Common myeloid progenitor, CD34-positive (primary cell): Measurements from ENCODE around the gene FAM181A.

ENCODE experiments used
- CTCF ChIA-PET: fragments of 350-600 bp; sonication (Branson Sonifier 250); formaldehyde crosslinking; loops from one replicate; lab custom pipeline; 2021; ENCODE audit warnings: antibody characterized with exemption; lab: Charles Lee
- POLR2A ChIA-PET: fragments of 350-600 bp; sonication (Branson Sonifier 250); formaldehyde crosslinking; loops from one replicate; lab custom pipeline; 2021; ENCODE audit warnings: antibody characterized with exemption; lab: Charles Lee
- DNase-seq, 3 donors: peaks; one replicate each; pipeline versions ENCODE4 v3.0.0 to v3.0.0-alpha.2; 2013
- H3K27ac ChIP-seq, 2 experiments: 1 replicate in 1 of 2; 2 replicates in 1 of 2; pipeline ENCODE4 v1.7.0; 2013; ENCODE audit warnings: inconsistent platforms in 2 of 2, low read length in 2 of 2, mild to moderate bottlenecking in 2 of 2, low read depth in 1 of 2, moderate library complexity in 1 of 2; ENCODE audit not compliant: severe bottlenecking in 2 of 2, insufficient read depth in 1 of 2, poor library complexity in 1 of 2
- H3K27me3 ChIP-seq, 5 experiments: replicated peaks in 2 of 5; 1 replicate in 3 of 5; 2 replicates in 2 of 5; pipeline versions ENCODE4 v1.6.1 to v1.7.0; 2013; ENCODE audit warnings: low read length in 4 of 5, mild to moderate bottlenecking in 2 of 5, moderate library complexity in 2 of 5, inconsistent platforms in 1 of 5; ENCODE audit not compliant: insufficient read depth in 5 of 5, control insufficient read depth in 4 of 5
- H3K36me3 ChIP-seq, 4 experiments: 1 replicate in 2 of 4; 2 replicates in 2 of 4; pipeline versions ENCODE4 v1.6.1 to v1.7.0; 2013; ENCODE audit warnings: low read length in 3 of 4, control low read depth in 1 of 4, mild to moderate bottlenecking in 1 of 4; ENCODE audit not compliant: control insufficient read depth in 4 of 4, insufficient read depth in 4 of 4
- H3K4me1 ChIP-seq, 4 experiments: 1 replicate in 3 of 4; 2 replicates in 1 of 4; pipeline versions ENCODE4 v1.6.1 to v1.7.1; 2013; ENCODE audit warnings: low read length in 3 of 4, mild to moderate bottlenecking in 3 of 4, control low read depth in 1 of 4, inconsistent platforms in 1 of 4, moderate library complexity in 1 of 4; ENCODE audit not compliant: control insufficient read depth in 4 of 4, insufficient read depth in 4 of 4; ENCODE audit errors: control extremely low read depth in 1 of 4
- H3K4me3 ChIP-seq, 7 experiments: 1 replicate in 4 of 7; 2 replicates in 3 of 7; pipeline versions ENCODE4 v1.5.1 to v1.7.0; 2013; ENCODE audit warnings: mild to moderate bottlenecking in 7 of 7, low read length in 6 of 7, moderate library complexity in 6 of 7, inconsistent platforms in 2 of 7, low read depth in 2 of 7, control low read depth in 1 of 7; ENCODE audit not compliant: insufficient read depth in 4 of 7, control insufficient read depth in 1 of 7; ENCODE audit errors: extremely low read depth in 1 of 7
- H3K9me3 ChIP-seq, 5 experiments: 1 replicate in 4 of 5; 2 replicates in 1 of 5; pipeline versions ENCODE4 v1.6.1 to v1.7.1; 2013; ENCODE audit warnings: low read length in 4 of 5, mild to moderate bottlenecking in 2 of 5, inconsistent platforms in 1 of 5, low read depth in 1 of 5, moderate library complexity in 1 of 5; ENCODE audit not compliant: control insufficient read depth in 4 of 5, insufficient read depth in 2 of 5; ENCODE audit errors: control extremely low read depth in 1 of 5
- WGBS: methylation state at CpG from one replicate; pipeline ENCODE4 v1.1.5; 2013; ENCODE audit not compliant: insufficient coverage; 5-methylcytosine and 5-hydroxymethylcytosine counted together

The FAM181A gene

DNA sequence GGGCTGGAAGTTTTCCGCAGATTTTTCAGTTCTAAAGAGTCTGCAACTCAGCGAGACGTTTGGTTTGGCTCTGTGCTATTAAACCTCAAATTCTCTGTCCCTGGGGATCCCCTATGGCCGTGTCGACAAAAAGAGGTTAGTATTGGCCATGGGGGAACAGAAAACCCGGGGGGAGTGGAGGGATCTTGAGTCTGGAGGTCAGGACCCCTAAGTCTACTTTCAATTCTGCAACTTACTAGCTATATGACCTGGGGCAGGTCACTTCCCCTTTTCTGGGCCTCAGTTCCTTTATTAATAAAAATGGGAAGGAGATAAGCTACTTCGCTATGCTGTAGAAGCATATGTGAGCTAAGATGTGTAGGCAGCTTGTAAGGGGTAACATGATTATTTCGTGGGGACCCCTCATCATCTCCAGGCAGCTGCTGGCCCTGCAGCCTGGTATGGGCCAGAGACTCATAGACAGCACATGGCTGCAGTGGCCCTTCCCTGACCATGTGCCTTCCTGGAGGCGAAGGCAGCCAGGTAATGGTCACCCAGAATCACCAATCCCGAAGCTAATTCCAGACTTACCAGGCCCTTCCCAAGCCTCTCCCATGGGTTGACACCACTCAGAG, 40.6 kb downstream of the FAM181A start:
- peak in 2 of 3 donors; percentile 88 for DNase-seq
- H3K27ac ChIP-seq: no peak overlapping the region
- ChIA-PET POLR2A (interaction anchor here (0.9 kb wide), 1 partner anchor 8 kb away, joined by 4 read pairs; no protein-coding TSS in a partner anchor), CTCF (interaction anchor here (0.6 to 30.4 kb wide), 3 partner anchors 9 to 171 kb away, joined by 3 to 632 read pairs (median 26); no protein-coding TSS in a partner anchor)
- peaks cover 0 to 2% (median 0%) of the 10 kb centered on the region in 5 experiments for H3K27me3 ChIP-seq
- peaks cover 12 to 56% (median 43%) of the 10 kb centered on the region in 4 experiments for H3K4me1 ChIP-seq
- 52% methylated on average over 8 of the region's 10 CpGs for WGBS
- H3K4me3 ChIP-seq: no peak overlapping the region
- H3K36me3 ChIP-seq: no peaks in the 10 kb centered on the region
- H3K9me3 ChIP-seq: no peaks in the 10 kb centered on the region

DNA sequence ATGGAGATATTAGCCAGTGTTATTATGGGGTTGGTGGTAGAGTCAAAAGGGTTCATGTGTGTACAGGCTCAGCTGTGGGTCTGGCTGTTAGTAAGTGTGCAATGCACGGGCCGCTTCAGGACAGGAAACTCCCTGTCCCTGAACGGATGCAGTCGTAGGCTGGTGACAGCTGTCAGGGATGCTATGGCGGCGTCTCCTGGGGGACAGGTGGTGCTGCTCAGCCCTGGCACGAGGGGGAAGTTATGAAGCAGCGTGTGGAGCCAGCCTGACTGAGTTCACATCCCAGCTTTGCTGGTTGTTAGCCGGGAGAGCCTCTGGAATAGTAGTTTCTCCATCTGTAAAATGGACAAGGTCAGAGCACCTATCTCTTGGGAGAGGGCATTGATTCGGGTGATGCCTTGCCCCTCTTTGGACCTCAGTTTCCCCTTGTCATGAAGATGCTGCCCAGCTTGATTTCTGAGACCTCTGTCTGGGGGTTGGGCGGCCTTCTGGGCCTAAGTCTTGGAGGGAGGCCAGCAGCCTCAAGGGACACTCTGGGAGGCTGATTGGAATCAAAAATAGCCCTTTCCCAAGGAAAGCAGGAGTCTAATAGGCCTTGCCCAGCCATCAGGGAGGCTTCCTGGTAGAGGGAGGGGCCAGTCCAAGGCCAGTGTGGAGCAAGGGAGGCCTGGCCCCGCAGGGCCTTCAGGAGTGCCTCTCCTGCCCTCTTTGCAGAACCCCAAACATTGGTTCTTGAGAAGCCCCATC, 42.1 kb downstream of the FAM181A start:
- no peak overlapping the region for H3K27ac ChIP-seq
- H3K9me3 ChIP-seq: no peaks in the 10 kb centered on the region
- H3K36me3 ChIP-seq: no peaks in the 10 kb centered on the region
- H3K27me3 ChIP-seq: peaks cover 0 to 2% (median 0%) of the 10 kb centered on the region in 5 experiments
- POLR2A ChIA-PET: interaction anchor here (0.9 kb wide), 1 partner anchor 30 kb away, joined by 3 read pairs; no protein-coding TSS in a partner anchor
- DNase-seq: peak in 2 of 3 donors; percentile 85 to 87
- CTCF ChIA-PET: interaction anchor here (1.0 to 30.4 kb wide), 7 partner anchors 11 to 46 kb away, joined by 3 to 632 read pairs (median 12); no protein-coding TSS in a partner anchor
- H3K4me3 ChIP-seq: no peak overlapping the region
- WGBS: 50% methylated on average over 11 of the region's 12 CpGs
- H3K4me1 ChIP-seq: peaks cover 5 to 43% (median 34%) of the 10 kb centered on the region in 4 experiments

DNA sequence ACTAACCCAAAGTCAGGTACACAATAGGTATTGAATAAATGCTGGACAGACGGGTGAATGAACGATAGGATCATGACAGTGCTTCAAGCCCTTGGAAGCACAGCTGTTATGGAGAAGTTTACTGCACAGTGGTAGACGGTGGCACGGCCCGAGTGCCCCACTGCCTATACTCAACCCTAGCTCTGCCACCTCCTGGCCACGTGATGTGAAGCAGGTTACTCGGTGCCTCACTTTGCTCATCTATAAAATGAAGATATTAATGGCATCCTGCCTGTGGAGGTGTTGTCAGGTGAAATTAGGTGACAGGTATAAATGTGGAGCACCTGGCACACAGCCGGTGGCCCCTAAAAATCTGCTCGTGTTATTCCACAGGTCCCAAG, 43.4 kb downstream of the FAM181A start:
- H3K4me3 ChIP-seq: peak overlapping the region; percentile 44 to 86 (median 67)
- DNase-seq: peak; percentile 48 to 72 (median 71)

GRCh38 chr14:93970965-93971634, 44.0 kb downstream of the FAM181A start:
- CTCF ChIA-PET: interaction anchor here (0.6 to 30.4 kb wide), 16 partner anchors 8 to 116 kb away, joined by 3 to 632 read pairs (median 5); partner anchors contain the start of gene CCDC197
- POLR2A ChIA-PET: interaction anchor here (0.8 to 1.5 kb wide), 2 partner anchors 12 to 13 kb away, joined by 3 to 5 read pairs; no protein-coding TSS in a partner anchor
- H3K36me3 ChIP-seq: no peaks in the 10 kb centered on the region
- peaks cover 0 to 2% (median 0%) of the 10 kb centered on the region in 5 experiments for H3K27me3 ChIP-seq
- WGBS: 12% methylated on average over 8 of the region's 15 CpGs
- peak overlapping the region in 1 of 2 experiments; percentile 27 for H3K27ac ChIP-seq
- peaks cover 5 to 46% (median 36%) of the 10 kb centered on the region in 4 experiments for H3K4me1 ChIP-seq
- DNase-seq: peak; percentile 52 to 85 (median 80)
- H3K4me3 ChIP-seq: peak overlapping the region; percentile 44 to 86 (median 67)
- H3K9me3 ChIP-seq: no peaks in the 10 kb centered on the region

More for the DNA sequence above, 43.4 kb downstream of the FAM181A start:
- CTCF ChIA-PET: interaction anchor here (0.6 to 30.4 kb wide), 16 partner anchors 8 to 117 kb away, joined by 3 to 632 read pairs (median 5); partner anchors contain the start of gene CCDC197
- Histone ChIP-seq H3K9me3 (no peaks in the 10 kb centered on the region), H3K27ac (peak overlapping the region in 1 of 2 experiments; percentile 27), H3K27me3 (peaks cover 0 to 2% (median 0%) of the 10 kb centered on the region in 5 experiments), H3K36me3 (no peaks in the 10 kb centered on the region), H3K4me1 (peaks cover 5 to 43% (median 34%) of the 10 kb centered on the region in 4 experiments)
- POLR2A ChIA-PET: interaction anchor here (0.8 to 1.5 kb wide), 2 partner anchors 12 to 13 kb away, joined by 3 to 5 read pairs; no protein-coding TSS in a partner anchor
- 21% methylated on average over 7 of the region's 9 CpGs for WGBS

GRCh38 chr14:93971635-93972027, 44.5 kb downstream of the FAM181A start:
- Histone ChIP-seq H3K36me3 (no peaks in the 10 kb centered on the region), H3K4me1 (peaks cover 5 to 51% (median 41%) of the 10 kb centered on the region in 4 experiments), H3K27ac (no peak overlapping the region), H3K9me3 (no peaks in the 10 kb centered on the region), H3K27me3 (peaks cover 0 to 2% (median 0%) of the 10 kb centered on the region in 5 experiments), H3K4me3 (peak overlapping the region in 1 of 7 experiments; percentile 82)
- no peak for DNase-seq
- ChIA-PET CTCF (interaction anchor here (0.7 to 30.4 kb wide), 9 partner anchors 9 to 33 kb away, joined by 3 to 632 read pairs (median 12); partner anchors contain the start of gene CCDC197), POLR2A (interaction anchor here (1.5 kb wide), 1 partner anchor 13 kb away, joined by 5 read pairs; no protein-coding TSS in a partner anchor)
- WGBS: no CpG with 5 or more reads among the region's 3 CpGs

DNA sequence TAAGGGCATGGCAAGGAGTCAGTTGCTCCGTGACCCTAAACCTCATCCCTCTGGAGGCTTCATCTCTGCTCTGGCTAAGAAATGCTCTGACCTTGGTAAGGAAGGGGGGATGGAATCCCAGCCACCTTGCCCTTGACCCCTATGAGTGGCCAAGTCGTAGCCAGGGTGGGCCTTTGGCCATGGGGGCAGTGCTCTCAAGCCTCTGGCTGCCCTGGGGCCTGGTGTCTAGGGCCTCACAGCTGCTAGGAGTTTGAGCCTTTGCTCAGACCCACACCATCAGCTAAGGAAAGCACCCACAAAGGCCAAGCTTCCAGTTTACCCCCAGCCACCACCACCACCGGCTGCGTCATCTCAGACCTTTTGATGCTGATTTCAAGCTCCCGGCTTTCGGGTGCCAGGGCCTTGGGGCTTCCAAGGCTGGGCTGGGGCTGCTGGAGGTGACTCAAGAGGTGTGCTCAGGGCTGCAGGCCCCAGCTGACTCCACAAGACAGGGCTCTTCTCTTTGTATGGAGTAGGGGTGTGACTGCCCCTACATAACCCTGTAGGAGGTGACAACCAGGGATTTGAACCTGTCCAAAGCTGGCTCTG, 45.6 kb downstream of the FAM181A start:
- DNase-seq: no peak
- Histone ChIP-seq H3K4me1 (peaks cover 5 to 50% (median 40%) of the 10 kb centered on the region in 4 experiments), H3K9me3 (peaks cover 0 to under 1% (median 0%) of the 10 kb centered on the region in 5 experiments), H3K27ac (no peak overlapping the region), H3K36me3 (no peaks in the 10 kb centered on the region), H3K4me3 (no peak overlapping the region), H3K27me3 (peaks cover 0 to 2% (median 0%) of the 10 kb centered on the region in 5 experiments)
- WGBS: 100% methylated on average over 4 of the region's 6 CpGs
- CTCF ChIA-PET: interaction anchor here (1.1 to 30.4 kb wide), 5 partner anchors 10 to 63 kb away, joined by 3 to 632 read pairs (median 11); no protein-coding TSS in a partner anchor
- POLR2A ChIA-PET: interaction anchor here (0.6 kb wide), 1 partner anchor 233 kb away, joined by 3 read pairs; no protein-coding TSS in a partner anchor
